KG1 (cell line): ENCODE results near the gene ZMYND10.

ENCODE experiments used
- DNase-seq: peaks from one replicate; lab custom pipeline; 2025; lab: John Stamatoyannopoulos, UW

ZMYND10 gene

GRCh38 chr3:50302095-50303012 lies 43.2 kb downstream of the ZMYND10 start:
- no peak for DNase-seq

- no peak for DNase-seq
Observed at GRCh38 chr3:50300681-50301254, 44.8 kb downstream of the ZMYND10 start.

- no peak for DNase-seq
Observed at GRCh38 chr3:50299929-50300680, 45.4 kb downstream of the ZMYND10 start.

DNA sequence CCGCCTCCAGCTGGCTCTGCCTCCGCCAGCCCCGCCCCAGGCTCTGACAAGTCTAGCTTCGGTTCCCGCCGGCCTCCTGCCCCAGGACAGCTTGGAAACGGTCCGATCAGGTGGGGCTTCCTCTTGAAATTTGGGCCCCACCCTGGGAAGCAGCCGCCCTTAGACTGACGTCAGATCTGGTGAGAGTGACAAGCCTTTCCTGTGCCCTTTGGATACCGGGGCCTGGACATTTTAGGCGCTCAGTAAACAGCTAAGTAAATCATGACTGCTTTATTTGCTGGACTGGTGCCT lies 45.9 kb downstream of the ZMYND10 start:
- DNase-seq = no peak

DNA sequence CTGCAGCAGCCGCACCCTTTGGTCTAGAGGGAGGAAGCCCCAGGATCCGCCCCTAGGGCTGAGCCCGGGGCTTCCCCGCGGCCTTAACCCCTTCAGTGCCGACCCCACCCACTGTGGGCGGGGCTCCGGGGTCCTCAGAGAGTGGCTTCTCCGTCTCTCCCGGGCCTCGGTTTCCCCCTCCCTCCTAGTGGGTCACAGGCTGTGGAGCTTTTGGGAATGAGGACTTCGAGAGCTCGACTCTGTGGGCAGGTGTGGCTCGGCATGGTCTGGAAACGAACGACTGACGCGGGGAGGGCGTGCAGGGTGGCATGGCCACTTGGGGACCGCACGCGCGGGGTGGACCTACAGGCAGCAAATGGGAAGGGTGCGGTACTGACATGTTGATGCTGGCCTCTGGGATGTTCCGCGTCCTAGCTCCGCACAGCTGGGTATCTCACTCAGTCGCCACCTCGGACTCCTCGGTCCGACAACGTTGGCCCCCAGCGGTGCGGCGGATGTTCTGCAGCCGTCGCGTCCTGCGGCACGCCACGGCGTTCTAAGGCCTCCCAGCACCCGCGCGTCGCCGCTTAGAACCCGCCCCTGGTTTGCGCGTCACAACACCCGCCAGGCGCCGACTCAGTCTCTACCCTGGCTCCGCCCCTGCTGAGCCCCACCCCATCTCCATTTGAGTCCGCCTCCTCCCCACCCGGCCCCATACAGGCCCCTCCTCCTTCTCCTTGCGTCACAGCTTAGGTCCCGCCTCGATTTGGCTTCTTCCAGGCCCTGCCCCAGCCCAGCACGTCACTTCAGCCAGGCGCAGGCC lies 46.5 kb downstream of the ZMYND10 start, which contains the start of the genes HYAL3 and NAA80:
HYAL3 (minus strand) TSS at position 570 of the 802 bp plus-strand sequence. CDS start 3,803 bp downstream, outside the sequence.
NAA80 (minus strand) TSS at position 570 of the 802 bp plus-strand sequence. CDS start 1,942 bp downstream, outside the sequence.
- peak; percentile 95 for DNase-seq

- no peak for DNase-seq
Observed at GRCh38 chr3:50297896-50298725, 47.4 kb downstream of the ZMYND10 start.

GRCh38 chr3:50297384-50297775 lies 48.2 kb downstream of the ZMYND10 start:
- DNase-seq = no peak

DNA sequence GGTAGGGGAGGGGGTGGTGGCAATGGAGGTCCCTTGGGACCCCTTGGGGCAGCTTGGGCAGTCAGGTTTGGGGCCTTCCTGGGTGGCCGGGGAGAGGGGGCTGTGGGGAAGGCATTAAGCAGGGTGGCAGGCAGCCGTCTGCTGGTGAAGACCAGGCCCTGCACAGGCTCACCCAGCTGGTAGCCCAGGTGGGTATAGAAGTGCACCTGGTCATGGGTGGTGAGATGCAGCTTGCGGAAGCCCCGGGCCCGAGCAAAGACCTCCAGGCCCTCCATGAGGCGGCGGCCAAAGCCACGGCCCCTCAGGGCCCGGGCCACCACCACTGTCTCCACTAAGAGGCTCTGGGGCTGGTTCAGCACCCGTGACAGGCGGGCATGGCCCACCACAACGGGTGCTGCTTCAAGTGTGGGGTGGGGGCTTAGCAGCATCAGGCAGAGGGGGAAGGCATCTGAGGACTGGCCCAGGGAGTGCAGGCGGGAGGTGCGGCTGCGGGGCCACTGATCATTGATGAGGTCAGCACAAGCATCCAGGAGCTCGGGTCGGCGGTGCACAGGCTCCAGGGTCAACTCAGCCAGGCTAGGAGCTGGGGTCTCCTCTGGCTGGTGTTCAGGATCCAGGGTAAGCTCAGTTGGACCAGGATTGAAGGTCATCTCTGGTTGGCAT lies 48.7 kb downstream of the ZMYND10 start:
- DNase-seq = no peak

DNA sequence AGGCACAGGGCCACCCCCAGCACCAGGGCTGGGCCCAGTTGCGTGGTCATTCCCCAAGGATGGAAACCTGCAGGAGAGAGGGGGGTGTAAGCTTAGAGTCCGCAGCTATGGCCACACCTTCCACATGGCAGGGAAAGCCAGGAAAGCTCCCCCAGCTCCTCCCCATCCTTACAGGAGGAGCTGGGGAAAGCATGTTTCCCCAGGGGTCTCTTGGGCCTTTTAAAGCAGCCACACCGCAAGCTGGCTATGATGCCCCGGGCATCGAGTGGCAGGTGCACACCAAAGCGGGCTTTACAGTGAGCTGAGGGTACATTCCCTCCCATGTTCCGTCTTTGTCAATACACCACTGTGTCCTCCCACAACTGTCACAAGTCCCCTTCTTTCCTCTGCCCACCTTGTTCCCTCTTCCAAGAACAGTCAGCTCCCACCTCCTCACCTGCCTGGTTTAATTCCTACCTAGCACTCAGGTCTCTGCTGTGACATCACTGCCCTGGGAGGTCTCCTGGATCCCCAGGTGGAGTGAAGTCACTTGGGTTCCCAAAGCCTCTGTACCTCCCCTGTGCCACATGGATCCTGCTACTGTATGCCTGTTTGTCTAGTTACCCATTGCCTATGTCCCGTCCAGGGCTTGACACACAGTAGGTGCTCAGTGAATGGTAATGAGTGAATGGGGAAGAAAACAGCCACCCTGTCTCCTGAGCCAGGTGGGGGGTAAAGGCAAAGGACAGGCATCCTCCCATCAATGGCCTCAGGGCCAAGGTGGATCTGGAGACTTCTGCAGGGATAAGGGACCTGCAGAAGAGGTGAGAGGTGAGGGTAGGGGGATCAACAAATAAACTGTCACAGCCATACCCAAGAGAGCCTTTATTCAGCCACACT lies 49.7 kb downstream of the ZMYND10 start:
- DNase-seq = no peak

DNA sequence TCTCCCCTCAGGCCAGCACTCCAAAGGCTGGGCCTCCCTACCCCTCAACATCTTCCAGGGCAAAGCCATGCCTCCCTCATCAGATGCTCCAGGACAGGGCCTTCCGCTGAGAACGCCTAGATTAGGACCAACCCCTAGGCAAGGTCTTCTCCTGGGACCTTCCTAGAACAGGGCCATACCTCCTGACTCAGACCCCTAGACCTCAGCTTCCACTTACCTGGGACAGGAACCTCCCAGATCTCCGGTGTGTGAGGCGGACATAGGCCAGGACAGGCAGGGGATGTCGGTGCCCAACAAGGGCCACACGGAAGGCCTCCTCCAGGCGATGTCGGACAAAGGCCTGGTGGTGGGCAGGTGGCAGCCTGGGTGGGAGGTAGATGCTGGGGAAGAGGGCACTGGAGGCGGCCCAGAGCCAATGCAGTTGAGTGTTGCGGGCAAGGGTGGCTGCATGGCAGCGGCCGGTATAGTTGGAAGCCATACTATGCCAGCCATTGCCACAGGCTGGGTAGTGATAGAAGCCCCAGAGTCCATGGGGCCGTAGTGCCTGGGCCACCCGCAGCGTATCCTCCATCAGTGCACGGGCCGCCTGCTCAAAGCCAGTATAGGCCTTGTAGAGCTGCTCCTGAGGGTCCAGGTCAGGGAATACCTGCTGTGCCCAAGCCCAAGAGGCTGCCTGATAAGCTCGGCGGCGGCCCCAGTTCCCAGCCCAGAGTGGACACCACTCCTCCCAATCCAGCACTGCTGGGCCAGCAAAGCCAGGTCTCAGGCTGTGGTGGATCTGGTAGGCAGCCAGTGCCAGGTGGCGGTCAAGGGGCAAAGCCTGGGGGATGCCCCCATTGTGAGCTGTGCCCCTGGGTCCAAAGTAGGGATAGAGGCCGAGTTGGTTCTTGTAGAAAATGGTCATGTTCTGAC lies 50.8 kb downstream of the ZMYND10 start:
- no peak for DNase-seq

DNA sequence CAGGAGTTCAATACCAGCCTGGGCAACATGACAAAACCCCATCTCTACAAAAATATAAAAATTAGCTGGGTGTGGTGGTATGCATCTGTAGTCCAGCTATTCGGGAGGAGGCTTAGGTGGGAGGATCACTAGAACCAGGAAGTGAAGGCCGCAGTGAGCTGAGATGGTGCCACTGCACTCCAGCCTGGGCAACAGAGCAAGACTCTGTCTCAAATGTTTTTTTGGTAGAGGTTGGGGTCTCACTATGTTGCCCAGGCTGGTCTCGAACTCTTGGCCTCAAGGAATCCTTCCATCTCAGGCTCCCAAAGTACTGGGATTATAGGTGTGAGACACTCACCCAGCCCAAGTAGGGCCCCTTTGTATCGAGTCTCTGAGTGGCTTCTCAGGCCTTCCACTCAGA lies 51.4 kb downstream of the ZMYND10 start:
- DNase-seq = no peak

- no peak for DNase-seq
Observed at GRCh38 chr3:50293079-50293801, 52.3 kb downstream of the ZMYND10 start.

- peak; percentile 93 for DNase-seq
Observed at GRCh38 chr3:50292159-50293078, 53.1 kb downstream of the ZMYND10 start, which contains the start of gene IFRD2. Gene IFRD2, minus strand, starts transcription at chr3:50292429. Its CDS starts 155 bp downstream, at chr3:50292274.
